Endothelial cell of umbilical vein (primary cell): ENCODE data around the gene PNPLA1. TPM values are rescaled to one million over a fixed set of nuclear protein-coding genes. Genes with fewer than 3 reads are reported as not detected.

Experiments used
- BruUV-seq: library from RNA; stranded (reverse); fragments of 400-500 nt; replicated peaks from 2 replicates; lab custom pipeline; 2021; lab: Mats Ljungman, UMichigan
- CTCF ChIA-PET: fragments of 300-600, 350-600 bp; sonication (Branson Sonifier 250); formaldehyde crosslinking; loops from one replicate; lab custom pipeline; 2021; ENCODE audit warnings: antibody characterized with exemption, inconsistent platforms; lab: Charles Lee
- POLR2A ChIA-PET: fragments of 300-600, 350-600 bp; sonication (Branson Sonifier 250); formaldehyde crosslinking; loops from one replicate; lab custom pipeline; 2021; ENCODE audit warnings: antibody characterized with exemption, inconsistent platforms; lab: Charles Lee
- DNase-seq: peaks from one replicate; pipeline ENCODE4 v3.0.0-alpha.2; 2011; ENCODE audit warnings: low read depth, low spot score
- FAIRE-seq: peaks from 2 replicates; lab custom pipeline; 2011; peaks lifted over from hg19 to GRCh38; lab: Jason Lieb, UNC
- H2AFZ ChIP-seq: 2 replicates; pipeline ENCODE4 v1.6.0; 2012; ENCODE audit warnings: low read depth, low read length, control low read depth, inconsistent platforms
- H3K27ac ChIP-seq: 2 replicates; pipeline ENCODE4 v1.5.1; 2011; ENCODE audit warnings: low read depth, mild to moderate bottlenecking, control low read depth, low read length, moderate library complexity; ENCODE audit not compliant: insufficient read depth
- H3K27me3 ChIP-seq, 2 experiments: 2 replicates each; pipeline versions ENCODE4 v1.6.0 to v1.6.1; 2011; ENCODE audit warnings: low read length in 2 of 2, mixed read lengths in 1 of 2; ENCODE audit not compliant: control insufficient read depth in 2 of 2, insufficient read depth in 2 of 2
- H3K36me3 ChIP-seq, 2 experiments: 2 replicates in 1 of 2; 3 replicates in 1 of 2; pipeline ENCODE4 v1.5.1; 2011; ENCODE audit warnings: low read length in 2 of 2, mild to moderate bottlenecking in 1 of 2, moderate library complexity in 1 of 2; ENCODE audit not compliant: control insufficient read depth in 2 of 2, insufficient read depth in 2 of 2; ENCODE audit errors: extremely low read depth in 1 of 2
- H3K4me1 ChIP-seq: 3 replicates; pipeline ENCODE4 v1.5.1; 2011; ENCODE audit warnings: mild to moderate bottlenecking, low read length; ENCODE audit not compliant: control insufficient read depth, insufficient read depth; ENCODE audit errors: extremely low read depth
- H3K4me2 ChIP-seq: 2 replicates; pipeline ENCODE4 v1.6.1; 2011; ENCODE audit warnings: low read length, control low read depth, mixed read lengths; ENCODE audit not compliant: insufficient read depth
- H3K4me3 ChIP-seq, 3 experiments: fragments of 200-600 bp in 1 of 3; sonication (generic), shearing (Covaris generic) in 1 of 3; replicated peaks in 1 of 3; 2 replicates each; pipeline ENCODE4 v1.5.1; 2011 to 2016; ENCODE audit warnings: control low read depth in 3 of 3, low read length in 3 of 3, mild to moderate bottlenecking in 2 of 3, inconsistent platforms in 1 of 3, low read depth in 1 of 3, moderate library complexity in 1 of 3; ENCODE audit not compliant: insufficient read depth in 1 of 3
- H3K79me2 ChIP-seq: 2 replicates; pipeline ENCODE4 v1.6.0; 2012; ENCODE audit warnings: low read length, inconsistent platforms; ENCODE audit not compliant: control insufficient read depth, insufficient read depth
- H3K9ac ChIP-seq: replicated peaks from 2 replicates; pipeline ENCODE3; 2011; ENCODE audit warnings: low read length, control low read depth; ENCODE audit not compliant: insufficient read depth; ENCODE audit errors: extremely low read depth
- H3K9me1 ChIP-seq: replicated peaks from 3 replicates; pipeline ENCODE4 v1.6.0; 2011; ENCODE audit warnings: mild to moderate bottlenecking, low read length; ENCODE audit not compliant: control insufficient read depth, insufficient read depth; ENCODE audit errors: extremely low read depth
- H3K9me3 ChIP-seq: replicated peaks from 2 replicates; pipeline ENCODE4 v1.5.1; 2012; ENCODE audit warnings: low read length, inconsistent platforms; ENCODE audit not compliant: control insufficient read depth, insufficient read depth
- H4K20me1 ChIP-seq: replicated peaks from 2 replicates; pipeline ENCODE3; 2011; ENCODE audit warnings: mild to moderate bottlenecking, low read length; ENCODE audit not compliant: control insufficient read depth, insufficient read depth; ENCODE audit errors: extremely low read depth
- CTCF ChIP-seq, 2 donors: IDR thresholded peaks; 1 replicate in 1 of 2; 2 replicates in 1 of 2; pipeline ENCODE4 v1.5.1; 2011; ENCODE audit warnings: low read length in 2 of 2, mild to moderate bottlenecking in 2 of 2, moderate library complexity in 2 of 2, control low read depth in 1 of 2, inconsistent platforms in 1 of 2, low read depth in 1 of 2; ENCODE audit not compliant: insufficient read depth in 1 of 2; ENCODE audit errors: extremely low read depth in 1 of 2
- EZH2 ChIP-seq: IDR thresholded peaks from 2 replicates; pipeline ENCODE4 v1.6.1; 2012; ENCODE audit warnings: borderline replicate concordance, low read depth, mild to moderate bottlenecking, moderate library complexity, low read length, inconsistent platforms; ENCODE audit not compliant: severe bottlenecking
- FOS ChIP-seq: IDR thresholded peaks from 2 replicates; pipeline ENCODE4 v1.6.1; 2011; ENCODE audit warnings: mild to moderate bottlenecking, low read length, moderate library complexity, borderline replicate concordance; ENCODE audit not compliant: insufficient read depth
- GATA2 ChIP-seq: IDR thresholded peaks from 2 replicates; pipeline ENCODE4 v1.7.0; 2011; ENCODE audit warnings: low read depth, mild to moderate bottlenecking, moderate library complexity, mixed read lengths, low read length; ENCODE audit not compliant: insufficient read length, insufficient read depth
- JUN ChIP-seq: IDR thresholded peaks from 2 replicates; pipeline ENCODE4 v1.6.1; 2011; ENCODE audit warnings: borderline replicate concordance, low read depth; ENCODE audit not compliant: insufficient read length, insufficient read depth
- MAX ChIP-seq: IDR thresholded peaks from 2 replicates; pipeline ENCODE4 v1.6.1; 2011; ENCODE audit not compliant: insufficient read depth, insufficient read length
- MYC ChIP-seq: IDR thresholded peaks from one replicate; pipeline ENCODE4 v1.6.1; 2011; ENCODE audit warnings: mild to moderate bottlenecking, low read depth, low read length
- POLR2A ChIP-seq: IDR thresholded peaks from 2 replicates; pipeline ENCODE4 v1.6.1; 2012; ENCODE audit warnings: low read depth, mild to moderate bottlenecking, control low read depth, low read length
- POLR2AphosphoS5 ChIP-seq: IDR thresholded peaks from 2 replicates; pipeline ENCODE4 v1.6.1; 2012; ENCODE audit warnings: low read depth, mild to moderate bottlenecking, control low read depth, low read length, moderate library complexity; ENCODE audit not compliant: insufficient read depth
- dilution Hi-C: fragments of 300-500 bp; cut with MboI; formaldehyde crosslinking; loops from one replicate; pipeline ENCODE4 v1.15.0; 2019; ENCODE audit warnings: low sequenced_read_pairs; ENCODE audit not compliant: extremely low pct_ligation_motif_present
- intact Hi-C: fragments of 100-400 bp; cut with micrococcal nuclease; formaldehyde crosslinking; loops from one replicate; pipeline ENCODE4 v1.10.0; 2022
- polyA plus RNA-seq, 4 experiments: library from polyadenylated mRNA; depleted of rRNA in 3 of 4; stranded (reverse) in 3 of 4; unstranded in 1 of 4; fragments of >200 nt; gene quantifications; 2 replicates each; pipeline versions ENCODE4 v1.2.1 to v1.2.3, GENCODE V29; 2011 to 2012; ENCODE audit warnings: missing spikeins in 1 of 4
- total RNA-seq: library from RNA; stranded (reverse); gene quantifications from 2 replicates; pipeline ENCODE4 v1.2.3, GENCODE V29; 2021

Gene PNPLA1
- total and polyA plus RNA-seq, 2 donors (not counting 3 experiments of a cell fraction or from before 2014, with no cell fraction given): not detected

- H3K4me2 ChIP-seq: no peak overlapping the region
- BruUV-seq: no TSS peak
- no peaks in the 10 kb centered on the region for H3K9me3 ChIP-seq
- peaks cover 17% of the 10 kb centered on the region for H3K4me1 ChIP-seq
- ChIA-PET POLR2A (no interaction called here), CTCF (interaction anchor here (1.2 to 8.8 kb wide), 5 partner anchors 14 to 71 kb away, joined by 3 to 79 read pairs (median 5); no protein-coding TSS in a partner anchor)
- H2AFZ ChIP-seq: no peak overlapping the region
- H3K4me3 ChIP-seq: no peak overlapping the region
- no peaks in the 10 kb centered on the region for H3K79me2 ChIP-seq
- no peak overlapping the region for H3K9ac ChIP-seq
- dilution Hi-C loops (no loop called here), intact Hi-C loops (no loop called here)
- H3K9me1 ChIP-seq: no peaks in the 10 kb centered on the region
- no peaks in the 10 kb centered on the region for H3K36me3 ChIP-seq
- H3K27ac ChIP-seq: no peak overlapping the region
- no peaks in the 10 kb centered on the region for H4K20me1 ChIP-seq
- no peak for TF ChIP-seq CTCF (IDR thresholded peaks at IDR 0.05; ENCODE audit: extremely low read depth in 1 of 2, insufficient read depth in 1 of 2, low read depth in 1 of 2, low read length in 2 of 2)
- no peak for TF ChIP-seq EZH2
- TF ChIP-seq MYC: no peak
- no peak for TF ChIP-seq POLR2A
- TF ChIP-seq MAX: no peak
- no peak for TF ChIP-seq POLR2AphosphoS5
- TF ChIP-seq FOS: no peak
- TF ChIP-seq GATA2: no peak
- TF ChIP-seq JUN: no peak
- no peak for FAIRE-seq
- no peak for DNase-seq
- H3K27me3 ChIP-seq: peaks cover 15 to 17% of the 10 kb centered on the region in 2 experiments
Measured at GRCh38 chr6:36289281-36289878, 19.5 kb downstream of the PNPLA1 start.
